Measurements from ENCODE around the gene PLOD2.

GRCh38 chr3:146177519-146177918 lies 16.5 kb upstream of the PLOD2 start:
- no peak for TF ChIP-seq CTCF (IDR thresholded peaks at IDR 0.05)
- no peak for TF ChIP-seq POLR2A (IDR thresholded peaks at IDR 0.05)

Measured in thyroid gland (tissue), 4 donors.